Measurements from ENCODE around the gene CRYBB1.

Gene CRYBB1

GRCh38 chr22:26597480-26597879, 20.3 kb downstream of the CRYBB1 start:
- no peak for DNase-seq (ENCODE audit: low spot score)
- in situ Hi-C loops (cut with MboI; ENCODE audit: low sequenced_read_pairs, unreplicated experiment), result no loop called here
- no peak for TF ChIP-seq CTCF (IDR thresholded peaks at IDR 0.05; ENCODE audit: borderline replicate concordance, control extremely low read depth, extremely low read depth, insufficient read depth, missing control alignments)

GRCh38 chr22:26597026-26597425, 20.8 kb downstream of the CRYBB1 start:
- no peak for DNase-seq (ENCODE audit: low spot score)
- no peak for TF ChIP-seq CTCF (IDR thresholded peaks at IDR 0.05; ENCODE audit: borderline replicate concordance, control extremely low read depth, extremely low read depth, insufficient read depth, missing control alignments)
- in situ Hi-C loops (cut with MboI; ENCODE audit: low sequenced_read_pairs, unreplicated experiment), result no loop called here

- in situ Hi-C loops (cut with MboI; ENCODE audit: low sequenced_read_pairs, unreplicated experiment), result no loop called here
- DNase-seq (ENCODE audit: low spot score), result no peak
- no peak for TF ChIP-seq CTCF (IDR thresholded peaks at IDR 0.05; ENCODE audit: borderline replicate concordance, control extremely low read depth, extremely low read depth, insufficient read depth, missing control alignments)
These were observed 24.1 kb downstream of the CRYBB1 start for GRCh38 chr22:26593763-26594162.

GRCh38 chr22:26592421-26592891, 25.4 kb downstream of the CRYBB1 start:
- in situ Hi-C loops (cut with MboI; ENCODE audit: low sequenced_read_pairs, unreplicated experiment), result no loop called here
- TF ChIP-seq CTCF (IDR thresholded peaks at IDR 0.05; ENCODE audit: borderline replicate concordance, control extremely low read depth, extremely low read depth, insufficient read depth, missing control alignments), result no peak
- peak; percentile 60 for DNase-seq (ENCODE audit: low spot score)

- in situ Hi-C loops (cut with MboI; ENCODE audit: low sequenced_read_pairs, unreplicated experiment), result no loop called here
- peak; percentile 92 for DNase-seq (ENCODE audit: low spot score)
- TF ChIP-seq CTCF (IDR thresholded peaks at IDR 0.05; ENCODE audit: borderline replicate concordance, control extremely low read depth, extremely low read depth, insufficient read depth, missing control alignments), result no peak
These were observed 27.7 kb downstream of the CRYBB1 start, which contains the start of gene TPST2 for GRCh38 chr22:26589845-26590736. TSS of gene TPST2 (minus strand) at chr22:26590132. CDS start at chr22:26541630, 48,502 bp downstream.

GRCh38 chr22:26589367-26589844, 28.4 kb downstream of the CRYBB1 start:
- in situ Hi-C loops (cut with MboI; ENCODE audit: low sequenced_read_pairs, unreplicated experiment), result no loop called here
- DNase-seq (ENCODE audit: low spot score), result peak; percentile 45
- no peak for TF ChIP-seq CTCF (IDR thresholded peaks at IDR 0.05; ENCODE audit: borderline replicate concordance, control extremely low read depth, extremely low read depth, insufficient read depth, missing control alignments)
